ENCODE data around the gene PCBP3.
A peak's percentile ranks its signal among the peaks of the same experiment; 100 is the strongest.

Gene PCBP3

DNA sequence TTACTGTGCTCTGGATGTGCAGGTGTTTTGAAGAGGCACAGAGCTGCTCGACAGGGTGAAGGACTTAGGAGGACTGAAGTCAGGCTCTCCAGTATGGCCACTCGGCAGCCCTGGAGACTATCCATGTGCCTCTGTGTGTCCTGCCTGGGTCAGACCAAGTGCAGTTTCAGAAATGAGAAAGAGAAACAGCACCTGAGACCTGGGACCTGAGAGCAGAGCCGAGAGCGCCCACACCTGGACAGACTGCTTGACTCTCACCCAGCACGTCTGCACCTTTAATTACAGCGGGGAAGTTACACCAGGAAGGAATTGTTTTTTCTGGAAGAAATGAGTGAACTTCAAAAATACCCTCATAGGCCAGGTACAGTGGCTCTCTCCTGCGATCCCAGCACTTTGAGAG lies 278.4 kb downstream of the PCBP3 start:
- ATAC-seq (ENCODE audit: insufficient read depth, low read depth) (no peak), DNase-seq (no peak)
- no peak for TF ChIP-seq EZH2 (IDR thresholded peaks at IDR 0.05; ENCODE audit: borderline replicate concordance, low read depth, low read length, severe bottlenecking)
- TF ChIP-seq, protein P1, sequence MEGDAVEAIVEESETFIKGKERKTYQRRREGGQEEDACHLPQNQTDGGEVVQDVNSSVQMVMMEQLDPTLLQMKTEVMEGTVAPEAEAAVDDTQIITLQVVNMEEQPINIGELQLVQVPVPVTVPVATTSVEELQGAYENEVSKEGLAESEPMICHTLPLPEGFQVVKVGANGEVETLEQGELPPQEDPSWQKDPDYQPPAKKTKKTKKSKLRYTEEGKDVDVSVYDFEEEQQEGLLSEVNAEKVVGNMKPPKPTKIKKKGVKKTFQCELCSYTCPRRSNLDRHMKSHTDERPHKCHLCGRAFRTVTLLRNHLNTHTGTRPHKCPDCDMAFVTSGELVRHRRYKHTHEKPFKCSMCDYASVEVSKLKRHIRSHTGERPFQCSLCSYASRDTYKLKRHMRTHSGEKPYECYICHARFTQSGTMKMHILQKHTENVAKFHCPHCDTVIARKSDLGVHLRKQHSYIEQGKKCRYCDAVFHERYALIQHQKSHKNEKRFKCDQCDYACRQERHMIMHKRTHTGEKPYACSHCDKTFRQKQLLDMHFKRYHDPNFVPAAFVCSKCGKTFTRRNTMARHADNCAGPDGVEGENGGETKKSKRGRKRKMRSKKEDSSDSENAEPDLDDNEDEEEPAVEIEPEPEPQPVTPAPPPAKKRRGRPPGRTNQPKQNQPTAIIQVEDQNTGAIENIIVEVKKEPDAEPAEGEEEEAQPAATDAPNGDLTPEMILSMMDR (IDR thresholded peaks at IDR 0.05; ENCODE audit: borderline replicate concordance, extremely low read depth, low read length, poor library complexity, severe bottlenecking) = no peak
- no peaks in the 10 kb centered on the region for H3K4me1 ChIP-seq (ENCODE audit: insufficient read depth, low read length)
- peaks cover 16% of the 10 kb centered on the region for H3K9me3 ChIP-seq (ENCODE audit: insufficient read depth, low read length, severe bottlenecking)
- H3K4me3 ChIP-seq (ENCODE audit: low read depth in 1 of 2, low read length in 2 of 2) = no peak overlapping the region
- H3K27ac ChIP-seq (ENCODE audit: low read length) = no peak overlapping the region
- no peaks in the 10 kb centered on the region for H3K27me3 ChIP-seq (ENCODE audit: insufficient read depth, low read length, poor library complexity)
- no peak overlapping the region for H2AFZ ChIP-seq (ENCODE audit: low read depth, low read length)
- H3K79me2 ChIP-seq (ENCODE audit: insufficient read depth, low read length) = no peaks in the 10 kb centered on the region
- H3K36me3 ChIP-seq (ENCODE audit: insufficient read depth, low read length) = no peaks in the 10 kb centered on the region
- H3K4me2 ChIP-seq (ENCODE audit: insufficient read depth, low read length) = no peak overlapping the region
- H3K9ac ChIP-seq (ENCODE audit: low read depth, low read length) = no peak overlapping the region
- no peaks in the 10 kb centered on the region for H4K20me1 ChIP-seq (ENCODE audit: insufficient read depth, low read length)

DNA sequence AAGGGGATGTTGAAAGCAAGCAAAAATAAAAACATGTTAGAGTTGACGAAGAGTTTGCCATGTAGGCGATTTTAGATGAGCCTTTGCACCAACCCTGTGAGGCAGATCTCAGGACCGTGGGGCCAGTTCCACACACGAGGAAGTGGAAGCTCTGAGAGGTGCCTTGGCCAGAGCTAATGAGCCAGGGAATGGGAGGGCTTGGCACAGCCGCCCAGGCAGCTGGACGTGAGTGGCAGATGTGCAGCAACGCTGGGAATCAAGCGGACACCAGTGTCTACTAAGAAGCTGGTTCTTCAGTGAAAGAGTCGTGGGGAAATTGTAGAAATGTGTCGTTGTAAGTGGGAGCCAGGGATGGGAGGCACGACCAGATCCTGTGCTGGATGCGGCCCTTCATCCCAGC lies 279.1 kb downstream of the PCBP3 start:
- Histone ChIP-seq H3K9ac (ENCODE audit: low read depth, low read length) (no peak overlapping the region), H3K36me3 (ENCODE audit: insufficient read depth, low read length) (no peaks in the 10 kb centered on the region), H3K79me2 (ENCODE audit: insufficient read depth, low read length) (no peaks in the 10 kb centered on the region), H2AFZ (ENCODE audit: low read depth, low read length) (no peak overlapping the region), H3K9me3 (ENCODE audit: insufficient read depth, low read length, severe bottlenecking) (peaks cover 16% of the 10 kb centered on the region), H3K27ac (ENCODE audit: low read length) (no peak overlapping the region), H4K20me1 (ENCODE audit: insufficient read depth, low read length) (no peaks in the 10 kb centered on the region), H3K4me2 (ENCODE audit: insufficient read depth, low read length) (no peak overlapping the region), H3K4me3 (ENCODE audit: low read depth in 1 of 2, low read length in 2 of 2) (no peak overlapping the region), H3K4me1 (ENCODE audit: insufficient read depth, low read length) (no peaks in the 10 kb centered on the region), H3K27me3 (ENCODE audit: insufficient read depth, low read length, poor library complexity) (no peaks in the 10 kb centered on the region)
- TF ChIP-seq EZH2 (IDR thresholded peaks at IDR 0.05; ENCODE audit: borderline replicate concordance, low read depth, low read length, severe bottlenecking) = no peak
- TF ChIP-seq, protein P1 (IDR thresholded peaks at IDR 0.05; ENCODE audit: borderline replicate concordance, extremely low read depth, low read length, poor library complexity, severe bottlenecking) = no peak
- DNase-seq (no peak), ATAC-seq (ENCODE audit: insufficient read depth, low read depth) (no peak)

DNA sequence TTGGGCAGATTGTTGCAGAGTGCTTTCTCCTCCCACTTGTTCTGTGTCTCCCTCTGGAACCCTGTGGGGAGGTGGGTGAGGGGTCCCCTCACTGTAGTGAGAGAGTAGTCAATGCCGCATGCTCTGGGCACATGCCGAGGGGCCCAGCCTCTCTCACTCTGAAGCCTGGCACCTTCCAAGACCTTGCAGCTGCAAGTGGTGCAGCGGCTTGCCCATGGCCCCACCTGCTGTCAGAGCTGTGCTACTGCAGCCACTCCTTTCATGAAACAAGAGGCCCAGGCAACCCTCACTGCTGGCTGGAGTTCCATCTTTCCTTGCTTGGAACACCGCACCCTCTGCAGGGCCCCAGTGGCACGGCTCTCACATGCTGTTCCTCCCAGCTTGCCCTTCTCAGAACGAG lies 279.6 kb downstream of the PCBP3 start:
- DNase-seq = peak; percentile 38
- ATAC-seq (ENCODE audit: insufficient read depth, low read depth) = peak; percentile 47; the same call in 1 of the 3 replicates
- H3K4me1 ChIP-seq (ENCODE audit: insufficient read depth, low read length) = no peaks in the 10 kb centered on the region
- no peak overlapping the region for H2AFZ ChIP-seq (ENCODE audit: low read depth, low read length)
- no peaks in the 10 kb centered on the region for H3K36me3 ChIP-seq (ENCODE audit: insufficient read depth, low read length)
- peaks cover 16% of the 10 kb centered on the region for H3K9me3 ChIP-seq (ENCODE audit: insufficient read depth, low read length, severe bottlenecking)
- H3K9ac ChIP-seq (ENCODE audit: low read depth, low read length) = no peak overlapping the region
- H3K4me3 ChIP-seq (ENCODE audit: low read depth in 1 of 2, low read length in 2 of 2) = no peak overlapping the region
- H4K20me1 ChIP-seq (ENCODE audit: insufficient read depth, low read length) = no peaks in the 10 kb centered on the region
- no peak overlapping the region for H3K4me2 ChIP-seq (ENCODE audit: insufficient read depth, low read length)
- H3K27ac ChIP-seq (ENCODE audit: low read length) = no peak overlapping the region
- H3K79me2 ChIP-seq (ENCODE audit: insufficient read depth, low read length) = no peaks in the 10 kb centered on the region
- H3K27me3 ChIP-seq (ENCODE audit: insufficient read depth, low read length, poor library complexity) = no peaks in the 10 kb centered on the region
- TF ChIP-seq, protein P1 (IDR thresholded peaks at IDR 0.05; ENCODE audit: borderline replicate concordance, extremely low read depth, low read length, poor library complexity, severe bottlenecking) = peak; percentile 69
- no peak for TF ChIP-seq EZH2 (IDR thresholded peaks at IDR 0.05; ENCODE audit: borderline replicate concordance, low read depth, low read length, severe bottlenecking)

DNA sequence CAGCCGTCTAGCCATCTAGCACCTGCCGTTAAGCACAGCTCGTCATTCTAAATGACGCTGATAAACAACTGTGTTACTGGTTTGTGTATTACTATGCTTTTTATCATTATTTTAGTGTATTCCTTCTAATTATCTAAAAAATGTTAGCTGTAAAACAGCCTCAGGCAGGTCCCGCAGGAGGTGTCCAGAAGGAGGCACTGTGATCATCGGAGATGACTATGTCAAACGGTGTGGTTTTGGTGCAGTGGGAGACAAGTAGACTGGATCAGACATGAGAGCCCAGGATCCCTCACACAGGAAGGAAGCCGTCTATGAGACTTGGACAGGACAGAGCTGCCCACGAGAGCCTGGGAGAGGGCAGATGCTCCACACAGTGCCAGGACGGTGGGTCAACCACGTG lies 282.8 kb downstream of the PCBP3 start:
- no peak overlapping the region for H3K9ac ChIP-seq (ENCODE audit: low read depth, low read length)
- H2AFZ ChIP-seq (ENCODE audit: low read depth, low read length) = no peak overlapping the region
- H3K27me3 ChIP-seq (ENCODE audit: insufficient read depth, low read length, poor library complexity) = no peaks in the 10 kb centered on the region
- DNase-seq = no peak
- no peak for ATAC-seq (ENCODE audit: insufficient read depth, low read depth)
- H3K79me2 ChIP-seq (ENCODE audit: insufficient read depth, low read length) = no peaks in the 10 kb centered on the region
- H3K4me3 ChIP-seq (ENCODE audit: low read depth in 1 of 2, low read length in 2 of 2) = no peak overlapping the region
- H3K27ac ChIP-seq (ENCODE audit: low read length) = no peak overlapping the region
- H3K36me3 ChIP-seq (ENCODE audit: insufficient read depth, low read length) = no peaks in the 10 kb centered on the region
- H4K20me1 ChIP-seq (ENCODE audit: insufficient read depth, low read length) = no peaks in the 10 kb centered on the region
- H3K4me1 ChIP-seq (ENCODE audit: insufficient read depth, low read length) = no peaks in the 10 kb centered on the region
- H3K4me2 ChIP-seq (ENCODE audit: insufficient read depth, low read length) = no peak overlapping the region
- TF ChIP-seq EZH2 (IDR thresholded peaks at IDR 0.05; ENCODE audit: borderline replicate concordance, low read depth, low read length, severe bottlenecking) = no peak
- TF ChIP-seq, protein P1 (IDR thresholded peaks at IDR 0.05; ENCODE audit: borderline replicate concordance, extremely low read depth, low read length, poor library complexity, severe bottlenecking) = peak; percentile 20
- peaks cover 16% of the 10 kb centered on the region for H3K9me3 ChIP-seq (ENCODE audit: insufficient read depth, low read length, severe bottlenecking)
